ENCODE data around the gene EPN1. TPM values are rescaled to one million over a fixed set of nuclear protein-coding genes. Genes with fewer than 3 reads are reported as not detected.

Gene EPN1
- total and polyA plus RNA-seq, 2 of the 8 experiments (the other 6 are each of a cell fraction or from before 2014, with no cell fraction given) = 49.6 to 200 TPM

GRCh38 chr19:55661826-55662225 lies 13.2 kb upstream of the EPN1 start:
- no peak overlapping the region for H3K4me3 ChIP-seq (ENCODE audit: extremely low read depth in 1 of 4, insufficient read depth in 2 of 4, low read depth in 3 of 4, low read length in 4 of 4)
- peaks cover 36 to 64% (median 53%) of the 10 kb centered on the region in 4 experiments for H3K36me3 ChIP-seq (ENCODE audit: control insufficient read depth in 2 of 4, insufficient read depth in 4 of 4, low read length in 3 of 4)
- ChIA-PET CTCF (ENCODE audit: partially characterized antibody) (interaction anchor here (1.5 kb wide), 1 partner anchor 10 kb away, joined by 7 read pairs; no protein-coding TSS in a partner anchor), POLR2A (ENCODE audit: partially characterized antibody) (no interaction called here)
- FAIRE-seq (no peak), DNase-seq (ENCODE audit: low read depth in 1 of 2, low spot score in 2 of 2) (no peak)
- H3K23ac ChIP-seq (ENCODE audit: insufficient read length) = no peak overlapping the region
- H3K9me3 ChIP-seq (ENCODE audit: insufficient read depth in 2 of 2, low read depth in 1 of 2, low read length in 1 of 2) = no peaks in the 10 kb centered on the region
- no peak overlapping the region for H2BK120ac ChIP-seq (replicated peaks; ENCODE audit: low read depth, low read length)
- no peak overlapping the region for H2BK20ac ChIP-seq (ENCODE audit: low read length)
- no peak overlapping the region for H2BK15ac ChIP-seq (ENCODE audit: low read length)
- 0 out of 2 replicates have a peak, but pooled peaks cover under 1% of the 10 kb centered on the region for H3K23me2 ChIP-seq (ENCODE audit: low read depth, low read length)
- H3K27ac ChIP-seq (ENCODE audit: low read depth, low read length) = no peak overlapping the region
- peaks cover 41 to 50% of the 10 kb centered on the region in 2 experiments for H4K20me1 ChIP-seq (replicated peaks in 1 of 2; ENCODE audit: control insufficient read depth in 1 of 2, insufficient read depth in 2 of 2, low read length in 2 of 2)
- H3K4ac ChIP-seq (replicated peaks; ENCODE audit: insufficient read length, low read depth, low read length) = no peak overlapping the region
- H3K9ac ChIP-seq (replicated peaks in 1 of 4; ENCODE audit: extremely low read depth in 1 of 4, low read depth in 3 of 4, low read length in 3 of 4) = no peak overlapping the region
- peaks cover 0 to 12% (median 8%) of the 10 kb centered on the region in 4 experiments; a peak in 4 of 7 replicates for H3K4me1 ChIP-seq (replicated peaks in 1 of 4; ENCODE audit: control insufficient read depth in 3 of 4, insufficient read depth in 4 of 4, low read length in 3 of 4)
- H3K79me1 ChIP-seq (ENCODE audit: low read depth, low read length) = peaks cover 15% of the 10 kb centered on the region; the same call in 1 of the 2 replicates
- no peaks in the 10 kb centered on the region for H3K27me3 ChIP-seq (replicated peaks in 1 of 4; ENCODE audit: control insufficient read depth in 3 of 4, extremely low read depth in 1 of 4, insufficient read depth in 3 of 4, low read length in 3 of 4)
- H3K14ac ChIP-seq (ENCODE audit: insufficient read length) = no peak overlapping the region
- no peak overlapping the region; the same call in 1 of the 2 replicates for H4K8ac ChIP-seq (ENCODE audit: extremely low read depth, insufficient read depth, low read length)
- no peak overlapping the region for H2BK12ac ChIP-seq (ENCODE audit: low read depth, low read length)
- H3K4me2 ChIP-seq (ENCODE audit: insufficient read depth in 1 of 2, low read depth in 2 of 2, low read length in 2 of 2) = no peak overlapping the region
- H2AK5ac ChIP-seq (ENCODE audit: low read depth, low read length) = no peak overlapping the region
- no peak overlapping the region for H2BK5ac ChIP-seq (ENCODE audit: low read depth, low read length)
- no peak overlapping the region for H2AFZ ChIP-seq (ENCODE audit: low read length)
- no peak overlapping the region for H3K56ac ChIP-seq (replicated peaks; ENCODE audit: insufficient read length, low read depth, low read length)
- 91% methylated on average over 4 of the region's 7 CpGs; no CpG with 5 or more reads in 1 of the 2 experiments for WGBS, 2 experiments (ENCODE audit: extremely low coverage in 1 of 2, insufficient coverage in 1 of 2, insufficient read length in 1 of 2, insufficient replicate concordance in 2 of 2, low coverage in 1 of 2, low lambda C conversion rate in 2 of 2, missing lambda C conversion rate in 1 of 2)
- H4K91ac ChIP-seq (replicated peaks; ENCODE audit: insufficient read length, low read length) = no peak overlapping the region
- no peak overlapping the region for H3K18ac ChIP-seq (ENCODE audit: extremely low read depth, low read length)
- no peak overlapping the region for H4K5ac ChIP-seq (ENCODE audit: insufficient read length, low read depth, low read length)
- H3K79me2 ChIP-seq (ENCODE audit: control insufficient read depth in 1 of 2, insufficient read depth in 2 of 2, low read length in 2 of 2) = peaks cover 38 to 85% of the 10 kb centered on the region in 2 experiments
- TF ChIP-seq SIN3A (conservative IDR thresholded peaks at IDR 0.05 in 1 of 2, IDR thresholded peaks at IDR 0.05 in 1 of 2; ENCODE audit: low read depth in 1 of 2, low read length in 2 of 2) = no peak

Data from H1 (cell line).